SU-DHL-6 (cell line): ENCODE results near the gene SRD5A1.

Experiments
- EZH2phosphoT487 ChIP-seq: fragments of 200-600 bp; sonication (generic), shearing (Covaris generic); conservative IDR thresholded peaks from 2 replicates; pipeline ENCODE4 v1.6.1; 2018; ENCODE audit warnings: mild to moderate bottlenecking, antibody characterized with exemption, low read length, moderate library complexity, mixed read lengths
- TF ChIP-seq, protein P1 (sequence below): fragments of 200-600 bp; sonication (generic); IDR thresholded peaks from one replicate; pipeline ENCODE4 v1.5.1; 2017; ENCODE audit warnings: antibody characterized with exemption, mild to moderate bottlenecking, low read length, moderate library complexity; ENCODE audit not compliant: insufficient read depth, poor library complexity, severe bottlenecking

DNA sequence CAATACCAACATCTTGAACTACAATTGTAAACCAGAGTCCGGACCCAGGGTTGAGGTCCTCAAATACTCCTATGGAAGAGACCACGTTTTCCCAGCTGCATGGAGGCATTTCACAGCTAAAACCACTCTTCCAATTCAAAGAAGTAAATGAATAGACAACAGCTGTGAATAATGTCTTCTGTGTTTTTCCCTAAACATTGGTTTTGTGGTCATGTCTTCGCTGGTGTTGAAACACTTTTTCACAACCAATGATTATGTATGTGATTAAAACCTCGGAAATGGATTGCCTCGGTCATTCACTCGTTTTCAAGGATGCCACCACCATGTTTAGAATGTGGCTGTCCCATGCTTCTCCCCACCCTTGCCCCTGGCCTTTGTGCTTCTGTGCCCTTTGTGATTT lies 70.6 kb downstream of the SRD5A1 start:
- TF ChIP-seq, protein P1, sequence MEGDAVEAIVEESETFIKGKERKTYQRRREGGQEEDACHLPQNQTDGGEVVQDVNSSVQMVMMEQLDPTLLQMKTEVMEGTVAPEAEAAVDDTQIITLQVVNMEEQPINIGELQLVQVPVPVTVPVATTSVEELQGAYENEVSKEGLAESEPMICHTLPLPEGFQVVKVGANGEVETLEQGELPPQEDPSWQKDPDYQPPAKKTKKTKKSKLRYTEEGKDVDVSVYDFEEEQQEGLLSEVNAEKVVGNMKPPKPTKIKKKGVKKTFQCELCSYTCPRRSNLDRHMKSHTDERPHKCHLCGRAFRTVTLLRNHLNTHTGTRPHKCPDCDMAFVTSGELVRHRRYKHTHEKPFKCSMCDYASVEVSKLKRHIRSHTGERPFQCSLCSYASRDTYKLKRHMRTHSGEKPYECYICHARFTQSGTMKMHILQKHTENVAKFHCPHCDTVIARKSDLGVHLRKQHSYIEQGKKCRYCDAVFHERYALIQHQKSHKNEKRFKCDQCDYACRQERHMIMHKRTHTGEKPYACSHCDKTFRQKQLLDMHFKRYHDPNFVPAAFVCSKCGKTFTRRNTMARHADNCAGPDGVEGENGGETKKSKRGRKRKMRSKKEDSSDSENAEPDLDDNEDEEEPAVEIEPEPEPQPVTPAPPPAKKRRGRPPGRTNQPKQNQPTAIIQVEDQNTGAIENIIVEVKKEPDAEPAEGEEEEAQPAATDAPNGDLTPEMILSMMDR = no peak
- TF ChIP-seq EZH2phosphoT487 = no peak
